Keratinocyte (primary cell): ENCODE data around the gene TMCC1.

Experiments used
- CTCF ChIP-seq, 3 experiments: IDR thresholded peaks in 1 of 3; conservative IDR thresholded peaks in 1 of 3; optimal IDR thresholded peaks in 1 of 3; 2 replicates in 2 of 3; 3 replicates in 1 of 3; pipeline versions ENCODE3 to v1.5.1; 2011; ENCODE audit warnings: low read length in 3 of 3, mild to moderate bottlenecking in 3 of 3, moderate library complexity in 2 of 3, control low read depth in 1 of 3, inconsistent platforms in 1 of 3; ENCODE audit not compliant: insufficient read depth in 2 of 3; ENCODE audit errors: extremely low read depth in 1 of 3
- EZH2 ChIP-seq: IDR thresholded peaks from one replicate; pipeline ENCODE4 v1.6.1; 2012; ENCODE audit warnings: inconsistent platforms, mild to moderate bottlenecking, low read length, moderate library complexity

GRCh38 chr3:129831503-129831902, 62.0 kb downstream of the TMCC1 start:
- no peak for TF ChIP-seq CTCF (optimal IDR thresholded peaks at IDR 0.05 in 1 of 3, IDR thresholded peaks at IDR 0.05 in 1 of 3, conservative IDR thresholded peaks at IDR 0.05 in 1 of 3; ENCODE audit: extremely low read depth in 1 of 3, insufficient read depth in 2 of 3, low read length in 3 of 3)
- no peak for TF ChIP-seq EZH2
